GM18508 (cell line): ENCODE data around the gene HCN3.

Experiments
- ATAC-seq: cut with Tn5 transposase; IDR thresholded peaks from one replicate; pipeline ENCODE4 v1.9.1; 2021; ENCODE audit warnings: moderate number of reproducible peaks; ENCODE audit not compliant: insufficient read depth, unreplicated experiment

HCN3 gene

GRCh38 chr1:155253797-155254196 is 23.5 kb upstream of the HCN3 start:
- ATAC-seq = no peak

GRCh38 chr1:155254228-155254713 is 23.0 kb upstream of the HCN3 start:
- ATAC-seq = no peak

GRCh38 chr1:155254714-155255242 is 22.5 kb upstream of the HCN3 start:
- no peak for ATAC-seq

GRCh38 chr1:155255243-155256007 is 21.8 kb upstream of the HCN3 start, which contains the start of gene ENTREP3:
Gene ENTREP3, minus strand, starts transcription at chr1:155255483. Its CDS starts 606 bp downstream, at chr1:155254877.
- no peak for ATAC-seq

- no peak for ATAC-seq
These were observed 21.0 kb upstream of the HCN3 start for GRCh38 chr1:155256058-155256852.

GRCh38 chr1:155260276-155260675 is 17.0 kb upstream of the HCN3 start:
- no peak for ATAC-seq

- ATAC-seq = no peak
These were observed 15.8 kb upstream of the HCN3 start for GRCh38 chr1:155261493-155261851.

- peak; percentile 66 for ATAC-seq
These were observed 15.2 kb upstream of the HCN3 start, which contains the start of gene SCAMP3 for GRCh38 chr1:155261852-155262673. Gene SCAMP3, minus strand, starts transcription at chr1:155262360. Its CDS starts 209 bp downstream, at chr1:155262151.

GRCh38 chr1:155263067-155263466 is 14.2 kb upstream of the HCN3 start:
- ATAC-seq = no peak

GRCh38 chr1:155266553-155266952 is 10.7 kb upstream of the HCN3 start:
- ATAC-seq = no peak

- ATAC-seq = no peak
These were observed 9.9 kb upstream of the HCN3 start for GRCh38 chr1:155267373-155267772.

- no peak for ATAC-seq
These were observed 8.6 kb upstream of the HCN3 start for GRCh38 chr1:155268630-155269029.

GRCh38 chr1:155269381-155269780 is 7.9 kb upstream of the HCN3 start:
- no peak for ATAC-seq

GRCh38 chr1:155272466-155273342 is 4.6 kb upstream of the HCN3 start:
- ATAC-seq = no peak

- no peak for ATAC-seq
These were observed 3.7 kb upstream of the HCN3 start, which contains the start of gene CLK2 for GRCh38 chr1:155273343-155274245. Gene CLK2, minus strand, starts transcription at chr1:155273504. Its CDS starts 2,527 bp downstream, at chr1:155270977.

GRCh38 chr1:155277902-155278688 is 832 bp downstream of the HCN3 start:
- no peak for ATAC-seq

GRCh38 chr1:155278689-155279160 is 1.5 kb downstream of the HCN3 start:
- no peak for ATAC-seq
